IMR-90 (cell line): ENCODE data around the gene KCNK18.

Experiments
- BHLHE40 ChIP-seq: fragments of 150-350 bp; IDR thresholded peaks from 2 replicates; pipeline ENCODE4 v1.6.1; 2016; ENCODE audit warnings: mild to moderate bottlenecking, low read depth, low read length
- CEBPB ChIP-seq: IDR thresholded peaks from 2 replicates; pipeline ENCODE4 v1.6.1; 2012; ENCODE audit warnings: low read depth, low read length, improper control_type of control experiment
- POLR2A ChIP-seq: IDR thresholded peaks from 2 replicates; pipeline ENCODE4 v1.6.1; 2012; ENCODE audit warnings: mild to moderate bottlenecking, low read depth, low read length
- RCOR1 ChIP-seq: IDR thresholded peaks from 2 replicates; pipeline ENCODE4 v1.6.1; 2012; ENCODE audit warnings: mild to moderate bottlenecking, low read length, improper control_type of control experiment; ENCODE audit not compliant: insufficient replicate concordance
- SMC3 ChIP-seq: fragments of 150-350 bp; IDR thresholded peaks from 2 replicates; pipeline ENCODE4 v1.6.1; 2016; ENCODE audit warnings: low read depth, mild to moderate bottlenecking, antibody characterized with exemption, low read length, moderate library complexity
- TF ChIP-seq, protein P1 (sequence below): conservative IDR thresholded peaks from 2 replicates; pipeline ENCODE4 v1.5.1; 2012; ENCODE audit warnings: mild to moderate bottlenecking, low read depth, low read length, improper control_type of control experiment

DNA sequence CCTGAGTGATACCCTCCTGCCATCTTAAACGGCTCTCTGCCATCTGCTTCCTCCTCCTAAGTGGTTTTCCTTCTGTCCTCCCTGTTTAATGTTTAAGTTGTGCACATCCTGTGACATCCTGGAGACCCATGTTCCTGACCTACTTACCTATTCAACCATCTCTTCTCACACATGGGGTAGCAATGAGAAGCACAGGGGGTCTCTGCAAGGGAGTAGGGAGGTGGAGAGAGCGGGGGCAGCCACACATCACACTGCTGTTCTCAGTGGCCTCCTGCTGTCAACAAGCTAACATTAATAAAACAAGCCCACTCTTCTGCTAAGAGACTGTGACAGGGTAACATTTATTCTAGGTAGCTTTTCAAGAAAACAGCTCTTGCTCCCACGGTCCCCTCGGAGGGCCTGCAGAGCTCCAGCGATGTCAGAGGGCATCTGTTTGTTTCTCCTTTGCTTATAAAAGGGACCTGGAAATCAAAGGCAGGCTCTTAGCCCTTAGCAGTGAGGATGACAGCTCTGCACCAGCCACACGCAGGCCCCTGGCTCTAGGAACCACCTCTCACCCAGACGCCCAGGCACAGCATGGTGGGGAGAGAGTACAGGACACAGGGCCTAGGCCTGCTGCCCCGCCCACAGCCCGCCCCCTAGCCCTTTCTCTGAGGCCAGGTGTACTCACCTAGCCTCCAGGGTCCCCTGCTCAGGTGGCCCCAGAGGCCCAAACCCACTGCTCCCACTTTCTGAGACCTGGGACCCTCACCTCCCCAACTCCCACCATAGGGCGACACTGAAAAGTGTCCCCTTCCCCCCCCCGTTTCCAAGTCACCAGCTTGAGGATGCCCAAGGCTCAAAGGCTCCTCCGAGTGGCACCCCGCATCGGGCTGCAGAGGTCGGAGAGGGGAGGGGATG, 42.7 kb downstream of the KCNK18 start:
- TF ChIP-seq, protein P1, sequence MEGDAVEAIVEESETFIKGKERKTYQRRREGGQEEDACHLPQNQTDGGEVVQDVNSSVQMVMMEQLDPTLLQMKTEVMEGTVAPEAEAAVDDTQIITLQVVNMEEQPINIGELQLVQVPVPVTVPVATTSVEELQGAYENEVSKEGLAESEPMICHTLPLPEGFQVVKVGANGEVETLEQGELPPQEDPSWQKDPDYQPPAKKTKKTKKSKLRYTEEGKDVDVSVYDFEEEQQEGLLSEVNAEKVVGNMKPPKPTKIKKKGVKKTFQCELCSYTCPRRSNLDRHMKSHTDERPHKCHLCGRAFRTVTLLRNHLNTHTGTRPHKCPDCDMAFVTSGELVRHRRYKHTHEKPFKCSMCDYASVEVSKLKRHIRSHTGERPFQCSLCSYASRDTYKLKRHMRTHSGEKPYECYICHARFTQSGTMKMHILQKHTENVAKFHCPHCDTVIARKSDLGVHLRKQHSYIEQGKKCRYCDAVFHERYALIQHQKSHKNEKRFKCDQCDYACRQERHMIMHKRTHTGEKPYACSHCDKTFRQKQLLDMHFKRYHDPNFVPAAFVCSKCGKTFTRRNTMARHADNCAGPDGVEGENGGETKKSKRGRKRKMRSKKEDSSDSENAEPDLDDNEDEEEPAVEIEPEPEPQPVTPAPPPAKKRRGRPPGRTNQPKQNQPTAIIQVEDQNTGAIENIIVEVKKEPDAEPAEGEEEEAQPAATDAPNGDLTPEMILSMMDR = no peak
- no peak for TF ChIP-seq POLR2A
- no peak for TF ChIP-seq CEBPB
- TF ChIP-seq SMC3 = no peak
- TF ChIP-seq BHLHE40 = no peak
- TF ChIP-seq RCOR1 = no peak
